Bronchial epithelial cell (primary cell): Measurements from ENCODE around the gene GIT1. TPM values are rescaled to one million over a fixed set of nuclear protein-coding genes. Genes with fewer than 3 reads are reported as not detected.

Source experiments
- DNase-seq: peaks from one replicate; pipeline ENCODE4 v3.0.0-alpha.2; 2010; ENCODE audit warnings: low read depth
- FAIRE-seq: peaks from 2 replicates; lab custom pipeline; 2011; peaks lifted over from hg19 to GRCh38; lab: Jason Lieb, UNC
- H3K27me3 ChIP-seq: 2 replicates; pipeline ENCODE4 v1.5.1; 2011; ENCODE audit warnings: low read length; ENCODE audit not compliant: control insufficient read depth, insufficient read depth
- H3K36me3 ChIP-seq: 2 replicates; pipeline ENCODE4 v1.5.1; 2011; ENCODE audit warnings: low read length; ENCODE audit not compliant: control insufficient read depth, insufficient read depth
- H3K4me3 ChIP-seq: 2 replicates; pipeline ENCODE4 v1.5.1; 2011; ENCODE audit warnings: mild to moderate bottlenecking, low read depth, low read length, control low read depth
- CTCF ChIP-seq: IDR thresholded peaks from 2 replicates; pipeline ENCODE4 v1.5.1; 2011; ENCODE audit warnings: mild to moderate bottlenecking, moderate library complexity, low read length, control low read depth, inconsistent platforms; ENCODE audit not compliant: insufficient read depth, severe bottlenecking
- total RNA-seq: library from RNA; depleted of rRNA; stranded (reverse); fragments of >200 nt; gene quantifications from 2 replicates; pipeline ENCODE4 v1.2.1, GENCODE V29; 2014

The GIT1 gene
- total RNA-seq, 1 donor from 2014 or later: 16.3 TPM

GRCh38 chr17:29617481-29618271, 28.2 kb upstream of the GIT1 start:
- peak; percentile 97 for TF ChIP-seq CTCF
- DNase-seq (peak; percentile 65), FAIRE-seq (no peak)
- H3K27me3 ChIP-seq: no peaks in the 10 kb centered on the region
- H3K36me3 ChIP-seq: no peaks in the 10 kb centered on the region
- H3K4me3 ChIP-seq: peak overlapping the region; percentile 37

- Histone ChIP-seq H3K27me3 (no peaks in the 10 kb centered on the region), H3K4me3 (peak overlapping the region; percentile 37), H3K36me3 (no peaks in the 10 kb centered on the region)
- FAIRE-seq (no peak), DNase-seq (peak; percentile 74)
- peak; percentile 89 for TF ChIP-seq CTCF
Observed at GRCh38 chr17:29617125-29617480, 27.7 kb upstream of the GIT1 start.

GRCh38 chr17:29616300-29617048, 27.0 kb upstream of the GIT1 start:
- H3K36me3 ChIP-seq: no peaks in the 10 kb centered on the region
- peak overlapping the region; percentile 3 for H3K4me3 ChIP-seq
- no peak for TF ChIP-seq CTCF
- DNase-seq (no peak), FAIRE-seq (no peak)
- H3K27me3 ChIP-seq: no peaks in the 10 kb centered on the region

GRCh38 chr17:29615492-29616299, 26.2 kb upstream of the GIT1 start:
- Histone ChIP-seq H3K4me3 (peak overlapping the region; percentile 31), H3K36me3 (no peaks in the 10 kb centered on the region), H3K27me3 (no peaks in the 10 kb centered on the region)
- DNase-seq (peak; percentile 72), FAIRE-seq (no peak)
- TF ChIP-seq CTCF: no peak

GRCh38 chr17:29615048-29615385, 25.6 kb upstream of the GIT1 start:
- no peak for FAIRE-seq
- no peak for DNase-seq
- H3K36me3 ChIP-seq: no peaks in the 10 kb centered on the region
- no peak for TF ChIP-seq CTCF
- H3K27me3 ChIP-seq: no peaks in the 10 kb centered on the region
- peak overlapping the region; percentile 15 for H3K4me3 ChIP-seq
